Activated naive CD4-positive, alpha-beta T cell treated with anti-CD3 and anti-CD28 coated beads, Interleukin-2, amount 50 U/mL, for 24 hours (primary cell): Measurements from ENCODE around the gene NCS1.

Experiments used
- H3K27ac Mint-ChIP-seq: one replicate; pipeline ENCODE4 v1.8.0; 2021; ENCODE audit warnings: mild to moderate bottlenecking, mixed read lengths
- H3K27me3 Mint-ChIP-seq: one replicate; pipeline ENCODE4 v1.8.0; 2021; ENCODE audit warnings: mixed read lengths
- H3K36me3 Mint-ChIP-seq: one replicate; pipeline ENCODE4 v1.8.0; 2021; ENCODE audit warnings: mixed read lengths
- H3K4me1 Mint-ChIP-seq: one replicate; pipeline ENCODE4 v1.8.0; 2021; ENCODE audit warnings: mixed read lengths
- H3K4me3 Mint-ChIP-seq: one replicate; pipeline ENCODE4 v1.8.0; 2021; ENCODE audit warnings: mild to moderate bottlenecking, mixed read lengths
- H3K9me3 Mint-ChIP-seq: one replicate; pipeline ENCODE4 v1.8.0; 2021; ENCODE audit warnings: mixed read lengths

The NCS1 gene

GRCh38 chr9:130283539-130284248 lies 111.5 kb downstream of the NCS1 start:
- Mint-ChIP-seq H3K27ac (no peak overlapping the region), H3K27me3 (peaks cover 17% of the 10 kb centered on the region), H3K4me1 (no peaks in the 10 kb centered on the region), H3K9me3 (no peaks in the 10 kb centered on the region), H3K4me3 (no peak overlapping the region), H3K36me3 (no peaks in the 10 kb centered on the region)

GRCh38 chr9:130284249-130284625 lies 112.0 kb downstream of the NCS1 start:
- H3K27ac Mint-ChIP-seq, result no peak overlapping the region
- peaks cover 17% of the 10 kb centered on the region for H3K27me3 Mint-ChIP-seq

GRCh38 chr9:130284690-130285089 lies 112.5 kb downstream of the NCS1 start:
- Mint-ChIP-seq H3K4me1 (no peaks in the 10 kb centered on the region), H3K36me3 (no peaks in the 10 kb centered on the region), H3K9me3 (no peaks in the 10 kb centered on the region), H3K27ac (no peak overlapping the region), H3K4me3 (no peak overlapping the region), H3K27me3 (peaks cover 17% of the 10 kb centered on the region)

More at GRCh38 chr9:130284249-130284625, 112.0 kb downstream of the NCS1 start:
- Mint-ChIP-seq H3K9me3 (no peaks in the 10 kb centered on the region), H3K4me1 (no peaks in the 10 kb centered on the region), H3K4me3 (no peak overlapping the region), H3K36me3 (no peaks in the 10 kb centered on the region)

GRCh38 chr9:130285271-130285670 lies 113.1 kb downstream of the NCS1 start:
- Mint-ChIP-seq H3K36me3 (no peaks in the 10 kb centered on the region), H3K27ac (no peak overlapping the region), H3K27me3 (peaks cover 17% of the 10 kb centered on the region), H3K4me1 (no peaks in the 10 kb centered on the region), H3K4me3 (no peak overlapping the region), H3K9me3 (no peaks in the 10 kb centered on the region)

GRCh38 chr9:130286072-130286770 lies 114.0 kb downstream of the NCS1 start:
- Mint-ChIP-seq H3K4me3 (no peak overlapping the region), H3K27ac (no peak overlapping the region), H3K27me3 (peaks cover 19% of the 10 kb centered on the region), H3K4me1 (no peaks in the 10 kb centered on the region), H3K36me3 (no peaks in the 10 kb centered on the region), H3K9me3 (no peaks in the 10 kb centered on the region)
